Measurements from ENCODE around the gene OTOA.
"Not testable (repeated sequence)": the region's sequence is repeated elsewhere in the genome, so short reads cannot be mapped to it uniquely, and the experiment has no call there.

Gene OTOA

GRCh38 chr16:21663889-21664647 lies at the start of gene OTOA:
TSS of gene OTOA (plus strand) at chr16:21663968. CDS start at chr16:21678515, 14,547 bp downstream.
- H3K4me1 Mint-ChIP-seq (ENCODE audit: low read depth), result peaks cover 24% of the 10 kb centered on the region
- no peaks in the 10 kb centered on the region for H3K36me3 Mint-ChIP-seq
- no peak within 1 kb of the TSS for H3K27ac Mint-ChIP-seq
- no peaks in the 10 kb centered on the region for H3K27me3 Mint-ChIP-seq
- no peaks in the 10 kb centered on the region for H3K9me3 Mint-ChIP-seq (ENCODE audit: low read depth)
- H3K4me3 Mint-ChIP-seq, result peak within 1 kb of the TSS; percentile 77

- no peaks in the 10 kb centered on the region for H3K27me3 Mint-ChIP-seq
- H3K4me3 Mint-ChIP-seq, result no peak overlapping the region
- H3K4me1 Mint-ChIP-seq (ENCODE audit: low read depth), result peaks cover 71% of the 10 kb centered on the region
- H3K27ac Mint-ChIP-seq, result no peak overlapping the region
- H3K36me3 Mint-ChIP-seq, result peaks cover 15% of the 10 kb centered on the region
- no peaks in the 10 kb centered on the region for H3K9me3 Mint-ChIP-seq (ENCODE audit: low read depth)
These were observed 48.9 kb upstream of the OTOA start for GRCh38 chr16:21614896-21615295.

GRCh38 chr16:21617607-21618006 lies 46.2 kb upstream of the OTOA start:
- Mint-ChIP-seq H3K9me3 (ENCODE audit: low read depth) (no peaks in the 10 kb centered on the region), H3K4me1 (ENCODE audit: low read depth) (peaks cover 66% of the 10 kb centered on the region), H3K36me3 (peaks cover 15% of the 10 kb centered on the region), H3K27me3 (no peaks in the 10 kb centered on the region), H3K27ac (no peak overlapping the region), H3K4me3 (no peak overlapping the region)

- Mint-ChIP-seq H3K4me3 (no peak overlapping the region), H3K27ac (no peak overlapping the region), H3K36me3 (peaks cover 12% of the 10 kb centered on the region), H3K9me3 (ENCODE audit: low read depth) (no peaks in the 10 kb centered on the region), H3K27me3 (no peaks in the 10 kb centered on the region), H3K4me1 (ENCODE audit: low read depth) (peaks cover 63% of the 10 kb centered on the region)
These were observed 45.5 kb upstream of the OTOA start for GRCh38 chr16:21618281-21618680.

GRCh38 chr16:21619765-21620425 lies 43.9 kb upstream of the OTOA start:
- no peak overlapping the region for H3K27ac Mint-ChIP-seq
- H3K4me1 Mint-ChIP-seq (ENCODE audit: low read depth), result peaks cover 61% of the 10 kb centered on the region
- no peaks in the 10 kb centered on the region for H3K27me3 Mint-ChIP-seq
- H3K36me3 Mint-ChIP-seq, result peaks cover 6% of the 10 kb centered on the region
- no peak overlapping the region for H3K4me3 Mint-ChIP-seq
- no peaks in the 10 kb centered on the region for H3K9me3 Mint-ChIP-seq (ENCODE audit: low read depth)

- Mint-ChIP-seq H3K4me1 (ENCODE audit: low read depth) (peaks cover 58% of the 10 kb centered on the region), H3K27me3 (no peaks in the 10 kb centered on the region), H3K36me3 (peaks cover 5% of the 10 kb centered on the region), H3K9me3 (ENCODE audit: low read depth) (no peaks in the 10 kb centered on the region), H3K27ac (no peak overlapping the region), H3K4me3 (peak overlapping the region; percentile 25)
These were observed 43.2 kb upstream of the OTOA start for GRCh38 chr16:21620592-21620991.

- Mint-ChIP-seq H3K36me3 (peaks cover 6% of the 10 kb centered on the region), H3K4me1 (ENCODE audit: low read depth) (peaks cover 59% of the 10 kb centered on the region), H3K4me3 (no peak overlapping the region), H3K9me3 (ENCODE audit: low read depth) (no peaks in the 10 kb centered on the region), H3K27ac (no peak overlapping the region), H3K27me3 (no peaks in the 10 kb centered on the region)
These were observed 41.2 kb upstream of the OTOA start for GRCh38 chr16:21622545-21622944.

- Mint-ChIP-seq H3K27me3 (no peaks in the 10 kb centered on the region), H3K4me3 (no peak overlapping the region), H3K27ac (no peak overlapping the region), H3K4me1 (ENCODE audit: low read depth) (peaks cover 51% of the 10 kb centered on the region), H3K36me3 (peaks cover 9% of the 10 kb centered on the region), H3K9me3 (ENCODE audit: low read depth) (no peaks in the 10 kb centered on the region)
These were observed 38.7 kb upstream of the OTOA start for GRCh38 chr16:21625026-21625425.

GRCh38 chr16:21626659-21627277 lies 37.0 kb upstream of the OTOA start:
- Mint-ChIP-seq H3K9me3 (ENCODE audit: low read depth) (no peaks in the 10 kb centered on the region), H3K4me1 (ENCODE audit: low read depth) (peaks cover 39% of the 10 kb centered on the region), H3K27me3 (no peaks in the 10 kb centered on the region), H3K36me3 (peaks cover 9% of the 10 kb centered on the region), H3K27ac (peak overlapping the region; percentile 86), H3K4me3 (peak overlapping the region; percentile 31)

GRCh38 chr16:21628121-21628726 lies 35.5 kb upstream of the OTOA start:
- H3K9me3 Mint-ChIP-seq (ENCODE audit: low read depth), result no peaks in the 10 kb centered on the region
- H3K27me3 Mint-ChIP-seq, result no peaks in the 10 kb centered on the region
- H3K4me3 Mint-ChIP-seq, result no peak overlapping the region
- peaks cover 38% of the 10 kb centered on the region for H3K4me1 Mint-ChIP-seq (ENCODE audit: low read depth)
- H3K36me3 Mint-ChIP-seq, result peaks cover 9% of the 10 kb centered on the region
- H3K27ac Mint-ChIP-seq, result no peak overlapping the region

GRCh38 chr16:21628772-21629171 lies 35.0 kb upstream of the OTOA start:
- Mint-ChIP-seq H3K36me3 (peaks cover 9% of the 10 kb centered on the region), H3K4me1 (ENCODE audit: low read depth) (peaks cover 34% of the 10 kb centered on the region), H3K9me3 (ENCODE audit: low read depth) (no peaks in the 10 kb centered on the region), H3K27me3 (no peaks in the 10 kb centered on the region), H3K4me3 (no peak overlapping the region), H3K27ac (no peak overlapping the region)

GRCh38 chr16:21629616-21630539 lies 33.9 kb upstream of the OTOA start:
- H3K36me3 Mint-ChIP-seq; H3K9me3 Mint-ChIP-seq (ENCODE audit: low read depth); H3K27me3 Mint-ChIP-seq; H3K27ac Mint-ChIP-seq; H3K4me3 Mint-ChIP-seq: not testable (repeated sequence)
- peaks cover 29% of the 10 kb centered on the region for H3K4me1 Mint-ChIP-seq (ENCODE audit: low read depth)

- H3K36me3 Mint-ChIP-seq; H3K27me3 Mint-ChIP-seq; H3K9me3 Mint-ChIP-seq (ENCODE audit: low read depth); H3K27ac Mint-ChIP-seq; H3K4me3 Mint-ChIP-seq: not testable (repeated sequence)
- peaks cover 24% of the 10 kb centered on the region for H3K4me1 Mint-ChIP-seq (ENCODE audit: low read depth)
These were observed 32.9 kb upstream of the OTOA start for GRCh38 chr16:21630866-21631265.

GRCh38 chr16:21631376-21631775 lies 32.4 kb upstream of the OTOA start:
- peaks cover 21% of the 10 kb centered on the region for H3K4me1 Mint-ChIP-seq (ENCODE audit: low read depth)
- H3K27me3 Mint-ChIP-seq; H3K27ac Mint-ChIP-seq; H3K4me3 Mint-ChIP-seq; H3K9me3 Mint-ChIP-seq (ENCODE audit: low read depth); H3K36me3 Mint-ChIP-seq: not testable (repeated sequence)
